HG03432 (cell line): ENCODE data around the gene GSG1L2.

ENCODE experiments used
- ATAC-seq: cut with Tn5 transposase; IDR thresholded peaks from one replicate; pipeline ENCODE4 v1.9.1; 2021; ENCODE audit warnings: mild to moderate bottlenecking, moderate library complexity; ENCODE audit not compliant: unreplicated experiment

Gene GSG1L2

DNA sequence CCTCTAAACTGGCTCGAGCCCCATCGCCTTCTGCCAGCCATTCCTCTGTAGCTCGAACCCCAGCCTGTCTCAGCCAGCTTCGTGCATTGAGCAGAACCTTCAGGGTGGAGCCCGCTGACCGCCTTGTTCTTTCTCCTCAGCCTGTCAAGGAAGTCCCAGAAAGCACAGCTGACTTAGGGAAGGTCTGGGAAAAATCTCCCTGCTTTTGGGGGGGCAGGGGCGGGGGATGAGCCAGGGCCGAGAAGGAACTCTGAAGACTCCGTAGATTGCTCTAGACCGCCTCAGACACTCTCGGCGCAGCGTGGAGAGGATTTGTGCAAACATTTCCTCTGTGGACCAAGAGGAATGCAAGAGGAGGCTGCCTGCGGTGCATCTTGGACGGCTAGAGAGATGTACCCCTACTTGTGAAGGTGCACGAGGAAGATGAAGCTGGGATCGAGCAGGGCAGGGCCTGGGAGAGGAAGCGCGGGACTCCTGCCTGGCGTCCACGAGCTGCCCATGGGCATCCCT is 3.8 kb upstream of the GSG1L2 start, which contains the start of gene GLP2R:
Gene GLP2R, plus strand, starts transcription at position 284 of the 510 bp plus-strand sequence. Its CDS starts 140 bp downstream, at position 424.
- no peak for ATAC-seq

DNA sequence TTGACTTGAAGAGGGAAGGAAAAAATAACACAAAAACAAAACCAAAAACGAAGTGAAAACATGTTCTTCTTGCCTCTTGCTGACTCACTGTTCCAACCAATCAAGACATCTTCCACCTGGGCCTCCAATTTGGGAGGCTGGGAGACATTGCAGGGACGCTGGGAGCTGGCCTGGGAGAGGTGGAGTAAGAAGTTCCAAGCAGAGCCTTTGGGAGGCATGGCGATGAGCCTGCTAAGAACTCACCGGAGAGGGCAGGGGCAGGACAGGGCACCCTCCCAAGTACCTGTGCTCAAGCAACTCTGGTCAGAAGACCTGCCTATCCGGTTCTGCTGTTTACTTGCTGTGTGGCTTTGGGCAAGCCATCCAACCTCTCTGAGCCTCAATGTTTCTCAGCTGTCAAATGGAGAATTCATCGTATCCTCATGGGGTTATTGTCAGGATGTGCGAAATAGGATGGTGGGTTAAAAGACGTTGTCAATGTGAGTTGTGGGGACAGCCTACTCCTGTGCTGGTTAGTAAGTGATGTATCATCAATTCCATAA is 3.0 kb upstream of the GSG1L2 start:
- no peak for ATAC-seq

DNA sequence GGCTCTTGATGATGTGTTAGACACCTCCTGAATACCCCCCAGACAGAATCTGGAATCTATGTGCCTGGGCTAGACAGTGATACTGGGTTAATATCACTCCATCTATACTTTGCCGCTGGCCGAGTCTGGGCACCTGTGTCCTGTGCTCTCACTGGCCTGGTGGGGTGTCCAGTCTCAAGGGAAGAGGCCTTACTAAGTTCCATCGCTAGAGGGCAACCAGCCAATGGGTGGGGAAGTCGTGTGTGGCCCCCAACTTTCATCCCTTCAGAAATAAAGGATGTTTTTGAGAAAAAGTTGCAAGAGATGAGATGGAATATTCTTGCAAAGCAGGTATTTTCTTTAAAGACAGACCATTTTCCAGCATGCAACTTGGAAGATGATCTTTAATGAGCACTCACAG is 2.2 kb upstream of the GSG1L2 start:
- ATAC-seq = no peak

DNA sequence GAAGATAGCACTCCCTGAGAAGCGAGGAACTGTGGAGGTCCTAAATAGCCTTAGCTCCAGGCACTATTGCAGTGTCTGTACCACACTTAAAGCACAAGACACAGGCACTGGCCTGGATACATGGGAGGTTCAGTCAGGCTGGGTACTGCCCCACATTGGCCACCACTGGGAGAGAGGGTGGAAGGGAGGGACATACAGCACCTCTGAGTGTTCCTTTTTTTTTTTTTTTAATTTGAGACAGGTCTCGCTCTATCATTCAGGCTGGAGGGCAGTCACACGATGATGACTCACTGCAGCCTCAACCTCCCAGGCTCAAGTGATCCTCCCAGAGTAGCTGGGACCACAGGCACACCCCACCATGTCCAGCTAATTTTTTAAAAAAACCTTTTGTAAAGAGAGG is 1.4 kb downstream of the GSG1L2 start:
- ATAC-seq = no peak

DNA sequence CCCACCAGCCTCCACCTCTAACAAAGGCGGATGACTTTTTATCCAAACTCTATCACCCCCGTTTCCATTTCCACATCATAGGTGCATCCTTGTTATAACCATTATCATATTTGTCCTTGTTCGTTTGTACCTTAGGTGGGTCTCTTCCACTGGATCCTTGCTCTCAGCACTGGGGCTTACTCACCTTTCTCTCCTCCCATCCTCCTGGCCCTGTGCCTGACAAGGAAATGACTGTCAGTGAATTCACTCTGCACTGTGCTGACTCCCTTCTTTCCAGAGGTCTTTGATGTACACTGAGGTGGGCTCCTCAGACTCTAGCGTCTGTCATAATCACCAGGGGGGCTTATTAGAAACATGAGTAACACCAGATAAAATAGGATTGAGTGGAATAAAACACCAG is 3.1 kb downstream of the GSG1L2 start:
- ATAC-seq = no peak

DNA sequence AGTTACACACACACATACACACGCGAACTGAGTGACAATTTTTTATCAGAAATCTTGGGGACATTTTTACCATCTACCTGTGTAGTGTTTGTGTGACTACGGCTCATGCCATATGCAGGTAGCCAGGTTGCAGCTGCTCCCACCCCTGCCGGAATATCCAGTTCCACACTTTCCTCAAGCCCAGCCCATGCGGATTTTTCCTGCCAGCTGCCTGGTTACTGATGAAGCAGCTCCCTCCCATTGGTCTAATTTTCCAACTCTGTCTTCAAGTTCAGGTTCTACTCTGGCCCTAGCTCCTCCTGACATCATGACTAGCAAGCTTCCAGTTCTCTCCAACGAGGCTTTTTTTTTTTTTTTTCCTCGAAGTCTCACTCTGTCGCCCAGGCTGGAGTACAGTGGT is 4.8 kb downstream of the GSG1L2 start:
- ATAC-seq = no peak

DNA sequence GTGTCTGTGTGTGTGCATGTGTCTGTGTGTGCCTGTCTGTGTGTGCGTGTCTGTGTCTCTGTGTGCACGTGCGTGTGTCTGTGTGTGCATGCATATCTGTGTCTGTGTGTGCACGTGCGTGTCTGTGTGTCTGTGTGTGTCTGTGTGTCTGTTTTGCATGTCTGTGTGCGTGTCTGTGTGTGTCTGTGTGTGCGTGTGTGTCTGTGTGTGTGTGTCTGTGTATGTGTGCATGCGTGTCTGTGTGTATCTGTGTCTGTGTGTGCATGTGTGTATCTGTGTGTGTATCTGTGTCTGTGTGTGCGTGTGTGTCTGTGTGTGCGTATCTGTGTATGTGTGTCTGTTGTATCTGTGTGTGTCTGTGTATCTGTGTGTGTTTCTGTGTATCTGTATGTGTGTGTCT is 5.4 kb downstream of the GSG1L2 start:
- ATAC-seq = no peak

DNA sequence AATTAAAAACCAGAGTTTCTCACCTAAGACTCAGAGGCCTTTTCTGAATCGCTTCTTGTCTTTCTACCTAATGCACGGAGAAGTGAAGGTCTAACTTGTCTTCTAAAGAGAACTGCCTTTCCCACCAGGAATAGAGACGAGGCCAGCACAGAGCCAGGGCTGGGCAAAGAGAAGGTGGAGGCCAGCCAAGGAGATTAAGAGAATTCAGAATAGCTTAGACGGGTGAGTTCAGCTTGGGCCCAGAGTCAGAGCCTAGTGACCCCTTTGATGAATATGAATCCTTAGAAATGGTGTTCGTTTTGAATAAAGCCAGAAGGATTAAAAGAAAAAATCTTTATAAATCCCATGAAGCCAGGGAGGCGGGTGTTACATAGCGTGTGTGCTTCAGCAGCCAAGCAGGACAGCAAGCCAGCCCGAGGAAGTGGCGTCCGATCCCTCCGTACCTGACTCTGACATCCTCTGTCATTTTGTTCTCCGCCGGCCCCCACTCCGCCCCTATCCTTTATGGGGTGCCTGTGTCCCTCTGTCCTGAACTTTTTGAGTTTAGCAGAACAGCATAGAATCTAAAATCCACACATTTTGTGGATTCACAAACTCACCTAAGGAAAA is 7.4 kb downstream of the GSG1L2 start:
- ATAC-seq = no peak

DNA sequence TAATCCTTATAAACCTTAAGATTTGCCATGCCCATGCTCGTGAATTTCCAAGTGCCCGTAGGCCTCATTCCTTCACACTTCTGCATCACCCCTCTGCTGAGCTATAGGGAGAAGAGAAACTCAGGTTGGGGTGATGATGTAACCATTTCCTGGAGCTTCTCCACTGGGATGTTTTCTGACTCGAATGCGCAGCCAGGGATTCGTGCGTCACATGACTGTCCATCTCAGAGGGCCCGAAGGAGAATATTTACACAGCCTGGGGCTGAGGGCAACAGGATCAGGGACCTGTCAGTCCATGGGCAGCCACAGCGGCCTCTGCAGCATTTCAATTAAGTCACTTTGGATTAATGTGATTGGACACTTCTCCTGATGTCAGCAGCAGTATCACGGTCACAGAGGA is 8.7 kb downstream of the GSG1L2 start:
- ATAC-seq = no peak

DNA sequence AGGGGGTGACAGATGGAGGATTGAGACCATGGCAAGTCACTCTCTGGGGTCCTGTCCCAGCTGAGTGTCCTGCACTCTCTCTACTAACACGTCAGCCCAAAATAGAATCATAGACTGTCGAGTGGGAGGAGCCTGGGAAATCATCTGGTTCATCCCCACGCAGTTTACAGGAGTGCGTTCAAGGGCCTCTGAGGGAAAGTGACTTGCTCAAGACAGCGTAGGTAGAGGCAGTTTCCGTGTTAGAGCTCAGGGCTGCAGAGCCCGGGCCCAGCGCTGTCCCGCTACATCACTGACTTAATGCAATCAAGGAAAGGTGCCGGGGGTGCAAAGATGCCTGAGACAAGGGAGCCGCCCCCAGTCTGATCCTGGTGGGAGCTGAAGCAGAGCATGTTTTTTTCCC is 10.3 kb downstream of the GSG1L2 start:
- no peak for ATAC-seq

DNA sequence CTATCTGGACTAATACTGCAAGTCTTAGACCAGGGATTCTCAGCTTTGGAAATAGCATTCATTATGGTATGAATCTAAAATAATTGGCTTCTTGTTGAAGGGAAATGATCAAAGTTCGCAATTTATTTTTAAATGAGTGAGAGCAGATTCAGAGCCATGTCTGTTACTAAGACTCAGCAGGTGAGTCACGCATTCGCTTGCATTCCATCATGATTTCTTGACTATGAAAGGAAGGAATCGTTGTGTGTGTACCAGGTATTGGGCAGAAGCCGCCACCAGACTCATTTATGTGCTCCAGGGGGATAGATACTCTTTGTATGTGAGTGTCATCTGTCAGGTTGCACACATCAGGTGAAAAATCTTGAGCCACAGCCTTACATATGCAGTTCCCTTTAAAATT is 10.8 kb downstream of the GSG1L2 start:
- no peak for ATAC-seq

DNA sequence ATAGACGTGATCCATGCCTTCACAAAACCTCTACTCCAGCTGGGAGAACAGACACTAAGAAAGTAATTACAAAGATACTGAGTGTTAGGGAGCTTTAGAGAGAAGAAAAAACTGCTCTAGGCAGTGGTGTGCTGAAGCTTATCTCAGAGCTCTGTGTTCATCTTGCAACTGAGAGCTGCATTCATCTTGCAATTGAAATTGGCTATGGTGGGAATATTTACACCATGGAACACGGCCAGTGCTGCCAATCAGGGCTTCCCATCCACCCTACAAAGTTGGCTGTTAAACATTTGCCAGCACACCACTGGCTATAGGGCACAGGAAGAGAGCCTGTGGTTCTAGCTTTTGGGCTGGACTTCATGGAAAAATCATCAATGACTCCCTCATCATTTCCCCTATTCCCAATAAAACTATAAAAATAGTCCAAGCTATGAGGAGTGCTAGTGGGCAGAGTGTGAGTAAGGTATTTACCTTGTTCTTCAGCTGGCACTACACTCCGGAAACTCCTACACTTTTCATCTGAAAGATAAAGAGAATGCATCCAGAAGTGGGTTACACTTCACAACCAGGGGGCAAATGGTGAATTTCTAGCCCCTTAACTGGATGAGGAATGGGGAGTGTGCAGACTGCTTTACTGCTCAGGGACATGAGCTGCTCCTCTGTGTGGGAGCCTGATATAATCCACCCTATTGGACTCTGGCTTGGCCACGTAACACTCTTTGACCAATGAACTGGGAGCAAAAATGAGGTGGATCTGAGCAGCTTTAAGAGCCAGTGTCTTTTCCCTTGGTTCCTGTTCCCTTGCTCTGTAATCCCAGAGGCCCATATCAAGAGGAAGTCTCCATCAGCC is 11.6 kb downstream of the GSG1L2 start:
- ATAC-seq = no peak

DNA sequence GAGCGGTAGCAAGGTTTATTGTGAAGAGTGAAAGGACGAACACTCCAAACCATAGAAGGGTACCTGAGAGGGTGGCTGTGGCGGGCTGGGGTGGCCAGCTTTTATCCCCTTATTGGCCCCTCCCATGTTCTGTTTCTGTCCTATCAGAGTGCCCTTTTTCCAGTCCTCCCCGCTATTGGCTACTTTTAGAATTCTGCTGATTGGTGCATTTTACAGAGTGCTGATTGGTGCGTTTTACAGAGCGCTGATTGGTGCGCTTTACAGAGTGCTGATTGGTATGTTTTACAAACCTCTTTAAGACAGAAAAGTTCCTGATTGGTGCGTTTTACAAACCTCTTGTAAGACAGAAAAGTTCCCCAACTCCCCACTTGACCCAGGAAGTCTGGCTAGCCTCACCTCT is 12.5 kb downstream of the GSG1L2 start:
- no peak for ATAC-seq

DNA sequence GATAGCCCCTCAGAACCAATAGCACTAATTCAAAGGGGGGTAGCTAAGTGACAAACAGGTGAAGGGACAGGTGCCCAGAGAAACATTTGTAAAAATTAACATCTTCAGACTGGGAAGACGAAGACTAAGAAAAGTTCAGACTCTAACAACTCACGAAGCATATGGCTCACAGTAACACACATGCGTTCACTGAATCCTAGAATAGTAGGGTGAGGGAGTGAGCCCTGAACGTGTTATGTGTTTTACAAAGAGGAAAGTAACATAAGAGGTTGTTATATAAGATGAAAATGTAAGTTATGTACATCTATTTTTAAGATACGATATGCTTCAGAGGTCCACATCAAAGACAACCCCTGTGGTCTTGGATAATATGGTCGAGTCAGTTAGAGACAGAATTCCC is 15.2 kb downstream of the GSG1L2 start:
- no peak for ATAC-seq

DNA sequence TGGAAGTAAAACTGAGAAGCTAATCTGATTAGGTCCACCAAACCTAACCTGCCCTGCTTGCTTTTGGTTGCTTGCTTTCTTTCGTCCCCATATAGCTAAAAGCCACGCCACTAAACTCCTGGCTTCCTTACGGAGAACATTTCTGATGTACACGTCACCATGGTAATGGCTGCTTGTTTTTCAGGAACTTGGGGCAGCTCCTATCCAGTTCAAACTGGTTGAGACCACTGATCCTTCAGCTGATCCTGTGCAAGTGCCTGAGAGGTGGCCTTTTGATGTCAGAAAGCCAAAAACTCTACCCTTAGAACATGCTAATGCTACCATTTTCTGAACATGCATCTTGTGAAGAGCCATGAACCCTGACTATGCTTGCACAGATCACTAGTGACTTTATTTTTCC is 16.1 kb downstream of the GSG1L2 start:
- ATAC-seq = no peak

DNA sequence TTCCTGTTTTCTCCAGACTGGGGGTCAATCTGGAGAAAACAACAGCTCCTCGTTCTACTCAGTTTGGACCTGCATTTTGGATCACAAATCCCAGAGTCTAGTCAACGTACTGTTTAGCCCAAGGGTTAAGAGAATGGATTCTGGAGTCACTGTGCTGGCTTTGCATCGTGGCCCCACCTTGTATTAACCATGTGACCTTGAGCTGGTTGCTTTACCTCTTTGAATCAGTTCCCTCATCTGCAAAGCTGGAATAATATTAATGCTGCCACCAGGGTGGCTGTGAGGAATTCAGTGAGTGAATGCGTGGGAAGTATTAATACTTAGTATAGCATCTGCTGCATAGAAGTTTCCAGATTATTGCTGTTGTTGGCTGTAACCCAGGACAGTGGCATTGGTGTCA is 19.2 kb downstream of the GSG1L2 start:
- ATAC-seq = no peak

DNA sequence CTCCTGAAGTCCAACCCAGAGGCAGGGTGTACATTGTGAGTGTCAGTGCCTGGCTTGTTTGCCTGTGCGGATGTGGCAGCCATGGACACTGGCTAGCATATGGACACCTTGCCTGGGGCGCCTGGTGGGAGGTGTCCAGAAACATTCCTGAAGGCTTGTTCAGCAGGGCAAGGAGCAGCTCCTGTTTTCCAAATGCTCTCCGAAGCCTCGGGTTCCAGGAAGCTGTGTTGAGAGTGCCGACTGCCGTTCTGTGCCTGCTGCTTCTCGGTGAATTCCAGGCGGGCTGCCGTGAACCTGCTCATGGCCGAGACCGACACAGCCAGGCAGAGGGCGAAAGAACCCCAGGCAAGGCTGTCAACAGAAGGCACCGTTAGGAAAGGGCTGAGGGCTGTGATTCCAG is 19.6 kb downstream of the GSG1L2 start:
- no peak for ATAC-seq

DNA sequence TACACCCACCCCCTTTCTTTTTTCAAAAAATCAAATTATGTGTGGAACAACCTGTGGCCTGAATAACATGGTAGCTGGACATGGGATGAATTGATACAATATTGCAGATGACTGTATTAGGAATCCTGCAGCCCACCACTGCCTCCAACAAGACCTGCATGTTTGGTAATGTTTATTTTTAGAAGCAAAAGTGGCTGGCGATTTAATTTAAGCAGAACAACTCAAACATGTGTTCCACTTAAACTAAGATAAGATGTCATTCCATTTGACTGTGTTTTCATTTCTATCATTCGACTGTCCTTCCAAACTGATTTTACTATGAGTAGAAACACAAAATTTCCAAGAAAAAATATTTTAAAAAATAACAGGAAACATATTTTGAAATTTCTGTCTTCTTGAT is 20.4 kb downstream of the GSG1L2 start:
- no peak for ATAC-seq

DNA sequence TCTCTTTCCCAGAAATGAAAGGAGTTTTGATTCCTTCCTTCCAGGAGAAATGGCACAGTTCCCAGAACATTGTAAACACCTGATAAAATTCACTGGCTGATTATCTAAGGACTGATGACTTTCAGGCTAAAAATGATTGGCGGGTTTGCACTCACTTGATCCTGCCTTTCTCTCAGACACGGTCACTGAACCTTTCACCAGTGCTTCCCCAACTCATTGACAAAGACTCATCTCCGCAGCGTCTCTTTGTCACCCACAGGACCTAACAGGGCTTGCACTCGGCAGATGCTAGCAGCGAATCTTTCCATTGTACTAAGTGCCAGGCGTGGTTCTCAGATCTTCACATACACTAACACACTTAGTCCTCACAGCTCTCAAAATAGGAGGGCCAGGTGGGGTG is 23.2 kb downstream of the GSG1L2 start:
- no peak for ATAC-seq

DNA sequence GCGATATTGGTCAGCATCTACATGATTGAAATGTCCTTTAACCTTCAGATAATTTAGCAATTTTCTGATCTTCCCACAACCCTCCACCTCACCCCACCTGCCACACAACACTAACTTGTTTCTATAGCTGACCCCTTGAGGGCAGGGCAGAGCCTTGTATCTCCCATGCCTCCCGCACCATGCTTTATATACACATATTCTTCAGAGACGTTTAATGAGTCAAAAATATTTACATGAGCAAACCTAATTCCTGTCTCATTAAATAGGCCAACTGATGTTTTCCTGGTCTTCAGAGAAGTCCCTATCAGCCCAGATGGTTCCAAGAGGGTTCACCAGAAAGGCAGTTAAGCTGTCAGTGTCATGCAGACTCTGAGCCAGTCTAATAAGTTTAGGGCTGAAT is 23.9 kb downstream of the GSG1L2 start:
- ATAC-seq = no peak

DNA sequence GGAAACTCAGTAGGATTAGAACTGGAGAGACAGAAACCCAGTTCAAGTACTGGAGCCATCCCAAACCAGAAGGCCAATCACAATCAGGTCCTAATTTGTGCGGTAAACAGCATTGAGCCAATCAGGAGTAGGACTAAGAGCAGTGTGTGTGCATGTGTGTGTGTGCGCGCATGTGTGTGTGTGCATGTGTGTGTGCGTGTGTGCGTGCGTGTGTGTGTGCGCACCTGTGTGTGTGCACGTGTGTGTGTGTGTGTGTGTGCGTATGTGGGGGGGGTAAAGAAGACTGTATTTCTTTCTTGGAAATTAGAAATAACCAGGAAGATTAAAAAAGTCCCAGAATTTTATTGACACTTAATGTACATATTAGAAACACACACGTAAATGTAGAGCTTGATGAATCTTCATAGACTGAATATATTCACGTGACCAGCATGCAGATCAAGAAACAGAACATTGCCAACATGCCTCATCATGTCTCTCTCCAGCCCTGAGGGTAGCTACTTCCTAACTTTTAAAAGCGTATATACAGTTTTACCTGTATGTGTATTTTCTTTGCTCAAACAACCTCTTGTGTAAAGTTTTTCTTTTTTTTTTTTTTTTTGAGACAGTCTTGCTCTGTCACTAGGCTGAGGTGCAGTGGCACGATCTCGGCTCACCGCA is 29.6 kb downstream of the GSG1L2 start:
- no peak for ATAC-seq
